Stomach smooth muscle (tissue), 2 donors: ENCODE data around the gene TJP3.
A peak's percentile ranks its signal among the peaks of the same experiment; 100 is the strongest.

Source experiments
- H3K27ac ChIP-seq: one replicate; pipeline ENCODE4 v1.7.0; 2013; ENCODE audit warnings: mild to moderate bottlenecking, low read length, inconsistent platforms
- H3K27me3 ChIP-seq, 2 donors: one replicate each; pipeline ENCODE4 v1.7.0; 2013; ENCODE audit warnings: low read length in 2 of 2; ENCODE audit not compliant: insufficient read depth in 2 of 2, control insufficient read depth in 1 of 2
- H3K36me3 ChIP-seq, 2 donors: one replicate each; pipeline ENCODE4 v1.7.0; 2013; ENCODE audit warnings: low read length in 2 of 2; ENCODE audit not compliant: control insufficient read depth in 2 of 2, insufficient read depth in 2 of 2
- H3K4me1 ChIP-seq: one replicate; pipeline ENCODE4 v1.7.0; 2013; ENCODE audit warnings: low read length; ENCODE audit not compliant: control insufficient read depth, insufficient read depth
- H3K4me3 ChIP-seq, 2 donors: one replicate each; pipeline ENCODE4 v1.7.0; 2013; ENCODE audit warnings: low read length in 2 of 2
- H3K9ac ChIP-seq, 2 donors: one replicate each; pipeline ENCODE4 v1.7.0; 2013; ENCODE audit warnings: low read length in 2 of 2, mild to moderate bottlenecking in 1 of 2
- H3K9me3 ChIP-seq, 2 donors: one replicate each; pipeline ENCODE4 v1.7.0; 2013; ENCODE audit warnings: low read length in 2 of 2; ENCODE audit not compliant: control insufficient read depth in 2 of 2
- donor health status: healthy.
- donor health status: Pancreatic carcinoma.

The TJP3 gene

GRCh38 chr19:3700242-3701032, 7.7 kb upstream of the TJP3 start, which contains the start of gene PIP5K1C:
Gene PIP5K1C (minus strand): TSS chr19:3700468. CDS start chr19:3700390, 78 bp downstream.
- Histone ChIP-seq H3K9ac (peak within 1 kb of the TSS; percentile 87 to 93), H3K27ac (peak within 1 kb of the TSS; percentile 94), H3K9me3 (no peaks in the 10 kb centered on the region), H3K27me3 (no peaks in the 10 kb centered on the region), H3K36me3 (peaks cover 0 to 3% of the 10 kb centered on the region in 2 donors), H3K4me1 (peaks cover 28% of the 10 kb centered on the region), H3K4me3 (peak within 1 kb of the TSS; percentile 86)

GRCh38 chr19:3701200-3701599, 7.0 kb upstream of the TJP3 start:
- Histone ChIP-seq H3K27ac (no peak overlapping the region), H3K4me3 (no peak overlapping the region), H3K9me3 (no peaks in the 10 kb centered on the region), H3K4me1 (peaks cover 27% of the 10 kb centered on the region), H3K9ac (no peak overlapping the region), H3K27me3 (no peaks in the 10 kb centered on the region), H3K36me3 (peaks cover 0 to 2% of the 10 kb centered on the region in 2 donors)

- Histone ChIP-seq H3K27ac (no peak overlapping the region), H3K27me3 (no peaks in the 10 kb centered on the region), H3K36me3 (no peaks in the 10 kb centered on the region), H3K4me3 (no peak overlapping the region), H3K4me1 (peaks cover 3% of the 10 kb centered on the region), H3K9me3 (no peaks in the 10 kb centered on the region), H3K9ac (no peak overlapping the region)
Observed at GRCh38 chr19:3707868-3708206, 347 bp upstream of the TJP3 start.

- Histone ChIP-seq H3K27ac (no peak overlapping the region), H3K27me3 (no peaks in the 10 kb centered on the region), H3K9ac (no peak overlapping the region), H3K4me3 (no peak overlapping the region), H3K4me1 (peaks cover 9% of the 10 kb centered on the region), H3K9me3 (no peaks in the 10 kb centered on the region), H3K36me3 (no peaks in the 10 kb centered on the region)
Observed at GRCh38 chr19:3710265-3710812, 2.2 kb downstream of the TJP3 start.

GRCh38 chr19:3712663-3713611, 4.8 kb downstream of the TJP3 start:
- no peak overlapping the region for H3K27ac ChIP-seq
- no peaks in the 10 kb centered on the region for H3K9me3 ChIP-seq
- no peaks in the 10 kb centered on the region for H3K36me3 ChIP-seq
- H3K4me1 ChIP-seq = peaks cover 9% of the 10 kb centered on the region
- no peaks in the 10 kb centered on the region for H3K27me3 ChIP-seq
- no peak overlapping the region for H3K4me3 ChIP-seq
- no peak overlapping the region for H3K9ac ChIP-seq

GRCh38 chr19:3716147-3716668, 8.0 kb downstream of the TJP3 start:
- Histone ChIP-seq H3K4me1 (peaks cover 10% of the 10 kb centered on the region), H3K9me3 (no peaks in the 10 kb centered on the region), H3K4me3 (no peak overlapping the region), H3K27me3 (peaks cover 18 to 21% of the 10 kb centered on the region in 2 donors), H3K27ac (no peak overlapping the region), H3K9ac (no peak overlapping the region), H3K36me3 (no peaks in the 10 kb centered on the region)

GRCh38 chr19:3719868-3720267, 11.7 kb downstream of the TJP3 start:
- Histone ChIP-seq H3K27me3 (peaks cover 34 to 36% of the 10 kb centered on the region in 2 donors), H3K4me1 (peaks cover 15% of the 10 kb centered on the region)

GRCh38 chr19:3720349-3720917, 12.2 kb downstream of the TJP3 start:
- H3K36me3 ChIP-seq = no peaks in the 10 kb centered on the region
- peaks cover 36 to 38% of the 10 kb centered on the region in 2 donors for H3K27me3 ChIP-seq
- H3K4me1 ChIP-seq = peaks cover 15% of the 10 kb centered on the region
- no peak overlapping the region for H3K27ac ChIP-seq
- H3K9ac ChIP-seq = no peak overlapping the region
- H3K9me3 ChIP-seq = no peaks in the 10 kb centered on the region
- H3K4me3 ChIP-seq = no peak overlapping the region

More at GRCh38 chr19:3719868-3720267, 11.7 kb downstream of the TJP3 start:
- H3K36me3 ChIP-seq = no peaks in the 10 kb centered on the region
- H3K9ac ChIP-seq = no peak overlapping the region
- H3K9me3 ChIP-seq = no peaks in the 10 kb centered on the region
- no peak overlapping the region for H3K27ac ChIP-seq
- H3K4me3 ChIP-seq = no peak overlapping the region

GRCh38 chr19:3721131-3721886, 13.1 kb downstream of the TJP3 start:
- Histone ChIP-seq H3K27me3 (peaks cover 36 to 38% of the 10 kb centered on the region in 2 donors), H3K9me3 (no peaks in the 10 kb centered on the region), H3K4me3 (no peak overlapping the region), H3K4me1 (peaks cover 15% of the 10 kb centered on the region), H3K27ac (no peak overlapping the region), H3K9ac (no peak overlapping the region), H3K36me3 (no peaks in the 10 kb centered on the region)
